Kidney (tissue), 14 donors: ENCODE results near the gene ZNF580. TPM values are rescaled to one million over a fixed set of nuclear protein-coding genes. Genes with fewer than 3 reads are reported as not detected.
A peak's percentile ranks its signal among the peaks of the same experiment; 100 is the strongest.

Source experiments
- DNase-seq, 5 donors: peaks; one replicate each; pipeline ENCODE4 v3.0.0-alpha.2; 2013 to 2020
- FAIRE-seq: peaks from 2 replicates; lab custom pipeline; 2012; peaks lifted over from hg19 to GRCh38; lab: Jason Lieb, UNC
- H3K27ac ChIP-seq, 2 donors: one replicate each; pipeline ENCODE4 v1.7.0; 2013; ENCODE audit warnings: low read depth in 2 of 2, low read length in 2 of 2, inconsistent platforms in 1 of 2
- H3K27me3 ChIP-seq: one replicate; pipeline ENCODE4 v1.7.1; 2013; ENCODE audit warnings: low read length, inconsistent platforms; ENCODE audit not compliant: control insufficient read depth, insufficient read depth
- H3K36me3 ChIP-seq, 3 donors: one replicate each; pipeline versions ENCODE4 v1.7.0 to v1.7.1; 2013; ENCODE audit warnings: low read length in 3 of 3, control low read depth in 1 of 3, inconsistent platforms in 1 of 3; ENCODE audit not compliant: insufficient read depth in 3 of 3, control insufficient read depth in 2 of 3
- H3K4me1 ChIP-seq, 3 donors: one replicate each; pipeline versions ENCODE4 v1.7.0 to v1.7.1; 2013; ENCODE audit warnings: low read length in 3 of 3, inconsistent platforms in 1 of 3, low read depth in 1 of 3; ENCODE audit not compliant: control insufficient read depth in 2 of 3, insufficient read depth in 2 of 3
- H3K4me3 ChIP-seq, 3 donors: one replicate each; pipeline versions ENCODE4 v1.7.0 to v1.8.1; 2013; ENCODE audit warnings: low read length in 3 of 3, control low read depth in 1 of 3, inconsistent platforms in 1 of 3
- H3K9ac ChIP-seq, 3 donors: one replicate each; pipeline versions ENCODE4 v1.7.0 to v1.7.1; 2013; ENCODE audit warnings: low read length in 3 of 3, control low read depth in 1 of 3, inconsistent platforms in 1 of 3
- H3K9me3 ChIP-seq, 3 donors: one replicate each; pipeline versions ENCODE4 v1.7.0 to v1.7.1; 2013; ENCODE audit warnings: low read length in 3 of 3, control low read depth in 1 of 3, inconsistent platforms in 1 of 3; ENCODE audit not compliant: control insufficient read depth in 2 of 3, insufficient read depth in 1 of 3
- intact Hi-C: fragments of 100-400 bp; cut with DNase I; formaldehyde crosslinking; loops from one replicate; pipeline ENCODE4 v1.11.1; 2022
- polyA plus RNA-seq: library from polyadenylated mRNA; stranded (reverse); fragments of 350-450 nt; fragmentation: Illumina TruSeq; extraction: RNeasy Lipid Tissue Mini Kit (QIAGEN cat#74804); gene quantifications from one replicate; pipeline ENCODE4 v1.2.3, GENCODE V29; 2014; ENCODE audit warnings: low read depth, low replicate concordance; ENCODE audit not compliant: insufficient read depth
- total RNA-seq: library from RNA; stranded (reverse); fragmentation: NEBNext Ultra II Directional; extraction: Animal tissue kit (Norgen Biotek cat#: 25700); gene quantifications from one replicate; pipeline ENCODE4 v1.2.1, GENCODE V29; 2021
- TF ChIP-seq, protein P1 (sequence below): IDR thresholded peaks from 3 replicates; pipeline ENCODE4 v1.5.1; 2012; ENCODE audit warnings: mild to moderate bottlenecking, moderate library complexity, borderline replicate concordance; ENCODE audit not compliant: insufficient read depth; ENCODE audit errors: extremely low read depth
- donor health status: control.
- donor health status: control.
- donor health status: control.
- donor health status: control.
- donor health status: control.
- donor health status: DM: yes; HTN: yes; CAD: no.
- donor health status: Normal renal cell carcinoma (clear cell type).

Gene ZNF580
- total and polyA plus RNA-seq, 2 donors from 2014 or later, result 47.0 to 56.8 TPM

DNA sequence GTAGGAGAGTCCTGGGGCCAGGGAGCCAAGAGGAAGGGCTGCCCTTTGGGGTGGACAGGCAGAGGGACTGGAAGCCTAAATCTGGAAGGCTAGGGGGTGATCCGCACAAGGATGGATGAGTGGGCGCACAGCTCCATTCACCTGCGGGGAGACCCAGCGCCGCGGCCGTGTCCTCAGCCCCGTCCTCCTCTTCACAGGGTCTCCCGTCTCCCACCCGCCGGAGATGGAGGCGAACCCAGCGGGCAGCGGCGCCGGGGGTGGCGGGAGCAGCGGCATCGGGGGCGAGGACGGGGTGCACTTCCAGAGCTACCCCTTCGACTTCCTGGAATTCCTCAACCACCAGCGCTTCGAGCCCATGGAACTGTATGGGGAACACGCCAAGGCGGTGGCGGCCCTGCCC is 27.4 kb upstream of the ZNF580 start:
- H3K36me3 ChIP-seq, result no peaks in the 10 kb centered on the region
- H3K9me3 ChIP-seq, result no peaks in the 10 kb centered on the region
- intact Hi-C loops, result loop anchor here (10.0 kb wide), 1 partner anchor 349 kb away; no protein-coding TSS in a partner anchor
- H3K4me1 ChIP-seq, result no peaks in the 10 kb centered on the region
- FAIRE-seq, result no peak
- no peak for DNase-seq
- no peak overlapping the region for H3K27ac ChIP-seq
- H3K9ac ChIP-seq, result no peak overlapping the region
- TF ChIP-seq, protein P1, sequence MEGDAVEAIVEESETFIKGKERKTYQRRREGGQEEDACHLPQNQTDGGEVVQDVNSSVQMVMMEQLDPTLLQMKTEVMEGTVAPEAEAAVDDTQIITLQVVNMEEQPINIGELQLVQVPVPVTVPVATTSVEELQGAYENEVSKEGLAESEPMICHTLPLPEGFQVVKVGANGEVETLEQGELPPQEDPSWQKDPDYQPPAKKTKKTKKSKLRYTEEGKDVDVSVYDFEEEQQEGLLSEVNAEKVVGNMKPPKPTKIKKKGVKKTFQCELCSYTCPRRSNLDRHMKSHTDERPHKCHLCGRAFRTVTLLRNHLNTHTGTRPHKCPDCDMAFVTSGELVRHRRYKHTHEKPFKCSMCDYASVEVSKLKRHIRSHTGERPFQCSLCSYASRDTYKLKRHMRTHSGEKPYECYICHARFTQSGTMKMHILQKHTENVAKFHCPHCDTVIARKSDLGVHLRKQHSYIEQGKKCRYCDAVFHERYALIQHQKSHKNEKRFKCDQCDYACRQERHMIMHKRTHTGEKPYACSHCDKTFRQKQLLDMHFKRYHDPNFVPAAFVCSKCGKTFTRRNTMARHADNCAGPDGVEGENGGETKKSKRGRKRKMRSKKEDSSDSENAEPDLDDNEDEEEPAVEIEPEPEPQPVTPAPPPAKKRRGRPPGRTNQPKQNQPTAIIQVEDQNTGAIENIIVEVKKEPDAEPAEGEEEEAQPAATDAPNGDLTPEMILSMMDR, result no peak
- no peaks in the 10 kb centered on the region for H3K27me3 ChIP-seq
- no peak overlapping the region for H3K4me3 ChIP-seq

DNA sequence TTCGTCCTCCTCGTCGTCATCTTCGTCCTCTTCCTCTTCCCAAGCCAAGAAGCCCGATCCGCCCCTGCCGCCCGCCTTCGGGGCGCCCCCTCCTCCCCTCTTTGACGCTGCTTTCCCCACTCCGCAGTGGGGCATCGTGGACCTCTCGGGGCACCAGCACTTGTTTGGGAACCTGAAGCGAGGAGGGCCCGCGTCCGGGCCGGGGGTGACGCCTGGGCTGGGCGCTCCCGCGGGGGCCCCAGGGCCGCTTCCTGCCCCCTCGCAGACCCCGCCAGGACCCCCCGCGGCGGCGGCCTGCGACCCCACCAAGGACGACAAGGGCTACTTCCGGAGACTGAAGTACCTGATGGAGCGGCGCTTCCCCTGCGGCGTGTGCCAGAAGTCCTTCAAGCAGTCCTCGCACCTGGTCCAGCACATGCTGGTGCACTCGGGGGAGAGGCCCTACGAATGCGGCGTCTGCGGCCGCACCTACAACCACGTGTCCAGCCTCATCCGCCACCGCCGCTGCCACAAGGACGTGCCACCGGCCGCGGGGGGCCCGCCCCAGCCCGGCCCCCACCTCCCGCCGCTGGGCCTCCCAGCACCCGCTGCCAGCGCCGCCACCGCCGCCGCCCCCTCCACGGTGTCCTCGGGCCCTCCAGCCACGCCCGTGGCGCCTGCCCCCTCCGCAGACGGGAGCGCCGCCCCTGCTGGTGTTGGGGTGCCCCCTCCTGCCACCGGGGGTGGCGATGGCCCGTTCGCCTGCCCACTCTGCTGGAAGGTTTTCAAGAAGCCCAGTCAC is 26.7 kb upstream of the ZNF580 start:
- Histone ChIP-seq H3K27ac (no peak overlapping the region), H3K9me3 (no peaks in the 10 kb centered on the region), H3K4me3 (no peak overlapping the region), H3K27me3 (no peaks in the 10 kb centered on the region), H3K4me1 (no peaks in the 10 kb centered on the region), H3K36me3 (no peaks in the 10 kb centered on the region), H3K9ac (no peak overlapping the region)
- FAIRE-seq (no peak), DNase-seq (peak in 1 of 5 donors; percentile 76)
- intact Hi-C loops, result loop anchor here (10.0 kb wide), 1 partner anchor 349 kb away; no protein-coding TSS in a partner anchor
- TF ChIP-seq, protein P1, result no peak

DNA sequence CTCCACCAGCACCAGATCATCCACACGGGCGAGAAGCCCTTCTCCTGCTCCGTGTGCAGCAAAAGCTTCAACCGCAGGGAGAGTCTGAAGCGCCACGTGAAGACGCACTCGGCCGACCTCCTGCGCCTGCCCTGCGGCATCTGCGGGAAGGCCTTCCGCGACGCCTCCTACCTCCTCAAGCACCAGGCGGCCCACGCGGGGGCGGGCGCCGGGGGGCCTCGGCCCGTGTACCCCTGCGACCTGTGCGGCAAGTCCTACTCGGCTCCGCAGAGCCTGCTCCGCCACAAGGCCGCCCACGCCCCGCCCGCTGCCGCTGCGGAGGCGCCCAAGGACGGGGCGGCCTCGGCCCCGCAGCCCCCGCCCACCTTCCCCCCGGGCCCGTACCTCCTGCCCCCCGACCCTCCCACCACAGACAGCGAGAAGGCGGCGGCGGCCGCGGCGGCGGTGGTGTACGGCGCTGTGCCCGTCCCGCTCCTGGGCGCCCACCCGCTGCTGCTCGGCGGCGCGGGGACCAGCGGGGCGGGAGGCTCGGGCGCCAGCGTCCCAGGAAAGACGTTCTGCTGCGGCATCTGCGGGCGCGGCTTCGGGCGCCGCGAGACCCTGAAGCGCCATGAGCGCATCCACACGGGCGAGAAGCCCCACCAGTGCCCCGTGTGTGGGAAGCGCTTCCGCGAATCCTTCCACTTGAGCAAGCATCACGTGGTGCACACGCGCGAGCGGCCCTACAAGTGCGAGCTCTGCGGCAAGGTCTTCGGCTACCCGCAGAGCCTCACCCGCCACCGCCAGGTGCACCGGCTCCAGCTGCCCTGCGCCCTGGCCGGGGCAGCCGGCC is 25.9 kb upstream of the ZNF580 start:
- H3K27ac ChIP-seq, result no peak overlapping the region
- no peak for FAIRE-seq
- no peak overlapping the region for H3K4me3 ChIP-seq
- no peaks in the 10 kb centered on the region for H3K36me3 ChIP-seq
- H3K4me1 ChIP-seq, result no peaks in the 10 kb centered on the region
- TF ChIP-seq, protein P1, result no peak
- H3K9me3 ChIP-seq, result no peaks in the 10 kb centered on the region
- DNase-seq, result no peak
- no peaks in the 10 kb centered on the region for H3K27me3 ChIP-seq
- no peak overlapping the region for H3K9ac ChIP-seq
- intact Hi-C loops, result loop anchor here (10.0 kb wide), 1 partner anchor 350 kb away; no protein-coding TSS in a partner anchor
